SK-N-SH (cell line): Measurements from ENCODE around the gene MRPL10. TPM values are rescaled to one million over a fixed set of nuclear protein-coding genes. Genes with fewer than 3 reads are reported as not detected.

ENCODE experiments used
- CTCF ChIA-PET: fragments of 300-600, 350-600 bp; formaldehyde crosslinking; extraction: SDS; loops from one replicate; lab custom pipeline; 2021; lab: Yijun Ruan, JAX
- POLR2A ChIA-PET: fragments of 350-600 bp; sonication (Branson Sonifier 250); formaldehyde crosslinking; extraction: SDS; loops from one replicate; lab custom pipeline; 2020; ENCODE audit warnings: antibody characterized with exemption, inconsistent platforms; lab: Yijun Ruan, JAX
- DNase-seq: peaks from one replicate; pipeline ENCODE4 v3.0.0; 2012
- H2AFZ ChIP-seq: fragments of 200-600 bp; sonication (generic); 2 replicates; pipeline ENCODE4 v1.8.1; 2016; ENCODE audit warnings: antibody characterized with exemption, mild to moderate bottlenecking, low read depth
- H3F3A ChIP-seq: fragments of 200-600 bp; sonication (generic); replicated peaks from 2 replicates; pipeline ENCODE3; 2016; ENCODE audit warnings: antibody characterized with exemption, mild to moderate bottlenecking; ENCODE audit not compliant: insufficient read depth
- H3K27ac ChIP-seq, 2 experiments: fragments of 200-500 bp in 1 of 2; fragments of 200-600 bp in 1 of 2; sonication (Bioruptor generic) in 1 of 2; sonication (generic), shearing (Covaris generic) in 1 of 2; 2 replicates each; pipeline versions ENCODE4 v1.5.1 to v1.6.1; 2014 to 2016; ENCODE audit warnings: low read depth in 2 of 2, inconsistent platforms in 1 of 2, low read length in 1 of 2, mild to moderate bottlenecking in 1 of 2, mixed read lengths in 1 of 2
- H3K27me3 ChIP-seq: fragments of 200-600 bp; sonication (generic), shearing (Covaris generic); 2 replicates; pipeline ENCODE4 v1.6.1; 2016; ENCODE audit warnings: mixed run types; ENCODE audit not compliant: insufficient read depth
- H3K36me3 ChIP-seq, 2 experiments: fragments of 200-500 bp in 1 of 2; fragments of 200-600 bp in 1 of 2; sonication (Bioruptor generic) in 1 of 2; sonication (generic) in 1 of 2; replicated peaks in 1 of 2; 2 replicates each; pipeline versions ENCODE3 to v1.5.1; 2014 to 2016; ENCODE audit warnings: low read length in 1 of 2, mild to moderate bottlenecking in 1 of 2; ENCODE audit not compliant: insufficient read depth in 2 of 2, control insufficient read depth in 1 of 2
- H3K4me1 ChIP-seq, 2 experiments: fragments of 200-500 bp in 1 of 2; fragments of 200-600 bp in 1 of 2; sonication (Bioruptor generic) in 1 of 2; sonication (generic), shearing (Covaris generic) in 1 of 2; 2 replicates each; pipeline versions ENCODE4 v1.5.1 to v1.6.1; 2014 to 2016; ENCODE audit warnings: low read depth in 1 of 2, low read length in 1 of 2, mixed run types in 1 of 2; ENCODE audit not compliant: insufficient read depth in 2 of 2, control insufficient read depth in 1 of 2
- H3K4me2 ChIP-seq: fragments of 200-600 bp; sonication (generic), shearing (Covaris generic); 2 replicates; pipeline ENCODE4 v1.6.1; 2017; ENCODE audit warnings: mixed run types
- H3K4me3 ChIP-seq, 2 experiments: fragments of 200-500 bp in 1 of 2; fragments of 200-600 bp in 1 of 2; sonication (Bioruptor generic) in 1 of 2; sonication (generic), shearing (Covaris generic) in 1 of 2; 2 replicates each; pipeline versions ENCODE4 v1.5.1 to v1.8.1; 2014 to 2016; ENCODE audit warnings: low read depth in 2 of 2, inconsistent platforms in 1 of 2, low read length in 1 of 2, mild to moderate bottlenecking in 1 of 2, mixed read lengths in 1 of 2, moderate library complexity in 1 of 2
- H3K79me2 ChIP-seq: fragments of 200-600 bp; sonication (generic); 2 replicates; pipeline ENCODE4 v1.8.1; 2017; ENCODE audit warnings: mild to moderate bottlenecking; ENCODE audit not compliant: insufficient read depth
- H3K9ac ChIP-seq: fragments of 200-600 bp; sonication (generic); 2 replicates; pipeline ENCODE4 v1.6.1; 2017; ENCODE audit warnings: mixed run types
- H3K9me2 ChIP-seq: fragments of 200-600 bp; sonication (generic); 2 replicates; pipeline ENCODE4 v1.6.1; 2017; ENCODE audit warnings: mixed run types
- H3K9me3 ChIP-seq: fragments of 200-600 bp; sonication (generic); 2 replicates; pipeline ENCODE4 v1.6.1; 2017; ENCODE audit warnings: mixed run types, mild to moderate bottlenecking, moderate library complexity
- H4K20me1 ChIP-seq: fragments of 200-600 bp; sonication (generic); 2 replicates; pipeline ENCODE4 v1.6.1; 2017; ENCODE audit warnings: mild to moderate bottlenecking, mixed run types; ENCODE audit not compliant: insufficient read depth
- CTCF ChIP-seq: fragments of 200-600 bp; sonication (generic); IDR thresholded peaks from 2 replicates; pipeline ENCODE4 v1.6.1; 2017; ENCODE audit warnings: antibody characterized with exemption, mild to moderate bottlenecking, moderate library complexity
- EP300 ChIP-seq, 2 experiments: IDR thresholded peaks; 2 replicates each; pipeline versions ENCODE4 v1.4.0 to v1.6.1; 2012; ENCODE audit warnings: borderline replicate concordance in 1 of 2, low read depth in 1 of 2, low read length in 1 of 2
- EZH2phosphoT487 ChIP-seq: fragments of 200-600 bp; sonication (generic); IDR thresholded peaks from 2 replicates; pipeline ENCODE4 v1.6.1; 2017; ENCODE audit warnings: low read depth, mixed run types, mild to moderate bottlenecking, antibody characterized with exemption, moderate library complexity, borderline replicate concordance
- FOSL2 ChIP-seq: IDR thresholded peaks from 2 replicates; pipeline ENCODE4 v1.4.0; 2012; ENCODE audit warnings: low read depth, mild to moderate bottlenecking, moderate library complexity, borderline replicate concordance
- FOXJ3 ChIP-seq: sonication (generic); formaldehyde crosslinking; IDR thresholded peaks from 2 replicates; pipeline ENCODE4 v1.5.1; 2020; ENCODE audit warnings: mild to moderate bottlenecking, missing genetic modification reagents
- FOXM1 ChIP-seq: IDR thresholded peaks from 2 replicates; pipeline ENCODE4 v1.4.0; 2012; ENCODE audit warnings: low read depth, mild to moderate bottlenecking
- GABPA ChIP-seq: IDR thresholded peaks from 2 replicates; pipeline ENCODE4 v1.4.0; 2012; ENCODE audit warnings: low read depth, mild to moderate bottlenecking
- GATA2 ChIP-seq: sonication (generic); formaldehyde crosslinking; IDR thresholded peaks from 2 replicates; pipeline ENCODE4 v1.5.0; 2020; ENCODE audit warnings: mild to moderate bottlenecking, missing genetic modification reagents
- MEF2A ChIP-seq: IDR thresholded peaks from 2 replicates; pipeline ENCODE4 v1.4.0; 2012; ENCODE audit warnings: low read depth, borderline replicate concordance
- MXI1 ChIP-seq: IDR thresholded peaks from 2 replicates; pipeline ENCODE4 v1.6.1; 2012; ENCODE audit warnings: mild to moderate bottlenecking, low read depth, low read length, improper control_type of control experiment
- NFIC ChIP-seq: IDR thresholded peaks from 2 replicates; pipeline ENCODE4 v1.4.0; 2012; ENCODE audit warnings: borderline replicate concordance
- POLR2AphosphoS5 ChIP-seq: IDR thresholded peaks from 2 replicates; pipeline ENCODE4 v1.6.1; 2012; ENCODE audit warnings: low read depth, low read length
- RCOR1 ChIP-seq: fragments of 150-350 bp; IDR thresholded peaks from 2 replicates; pipeline ENCODE4 v1.6.1; 2017; ENCODE audit warnings: antibody characterized with exemption, low read length
- RFX5 ChIP-seq: IDR thresholded peaks from 2 replicates; pipeline ENCODE4 v1.6.1; 2012; ENCODE audit warnings: mild to moderate bottlenecking, improper control_type of control experiment, low read length
- SIN3A ChIP-seq: IDR thresholded peaks from 2 replicates; pipeline ENCODE4 v1.6.1; 2012; ENCODE audit warnings: low read depth, mild to moderate bottlenecking, low read length, moderate library complexity, borderline replicate concordance
- SMC3 ChIP-seq: IDR thresholded peaks from 2 replicates; pipeline ENCODE4 v1.6.1; 2012; ENCODE audit warnings: low read depth, low read length, improper control_type of control experiment
- TAF1 ChIP-seq: IDR thresholded peaks from 2 replicates; pipeline ENCODE4 v1.6.1; 2012; ENCODE audit warnings: low read depth, mild to moderate bottlenecking, low read length, moderate library complexity, borderline replicate concordance
- TCF12 ChIP-seq: IDR thresholded peaks from 2 replicates; pipeline ENCODE4 v1.4.0; 2012
- USF1 ChIP-seq: IDR thresholded peaks from 2 replicates; pipeline ENCODE4 v1.4.0; 2012; ENCODE audit warnings: low read depth, borderline replicate concordance
- YY1 ChIP-seq: IDR thresholded peaks from 2 replicates; pipeline ENCODE4 v1.4.0; 2012; ENCODE audit warnings: low read depth, mild to moderate bottlenecking
- WGBS: methylation state at CpG from one replicate; pipeline ENCODE4 v1.1.6; 2017; ENCODE audit warnings: low lambda C conversion rate; 5-methylcytosine and 5-hydroxymethylcytosine counted together
- polyA plus RNA-seq, 3 experiments: library from polyadenylated mRNA; depleted of rRNA; stranded (reverse); fragments of >200 nt; gene quantifications; 2 replicates each; pipeline ENCODE4 v1.2.3, GENCODE V29; 2012

Gene MRPL10
- polyA plus RNA-seq, 1 of the 3 experiments (the other 2 are of a cell fraction): 136 TPM

GRCh38 chr17:47813512-47814031 lies 17.8 kb downstream of the MRPL10 start:
- H3K4me2 ChIP-seq: no peak overlapping the region
- 94% methylated on average over 6 of the region's 22 CpGs for WGBS
- H2AFZ ChIP-seq: no peak overlapping the region
- no peaks in the 10 kb centered on the region for H3K79me2 ChIP-seq
- H3F3A ChIP-seq: peaks cover 5% of the 10 kb centered on the region
- H3K9ac ChIP-seq: no peak overlapping the region
- no peak for DNase-seq
- no peaks in the 10 kb centered on the region for H3K9me3 ChIP-seq
- TF ChIP-seq RFX5 (no peak), FOXJ3 (CRISPR knock-in tag) (no peak), RCOR1 (no peak), YY1 (no peak), FOXM1 (no peak), SMC3 (no peak), MXI1 (no peak), MEF2A (no peak), CTCF (no peak), EZH2phosphoT487 (no peak), TCF12 (no peak), USF1 (no peak), FOSL2 (no peak), SIN3A (no peak), GABPA (no peak), EP300 (IDR thresholded peaks at IDR 0.05; ENCODE audit: borderline replicate concordance in 1 of 2, low read depth in 1 of 2, low read length in 1 of 2) (no peak)
- 0 out of 2 replicates have a peak, but pooled peaks cover 6% of the 10 kb centered on the region for H4K20me1 ChIP-seq
- H3K36me3 ChIP-seq: peaks cover 11 to 73% of the 10 kb centered on the region in 2 experiments
- H3K4me3 ChIP-seq: no peak overlapping the region
- H3K27ac ChIP-seq: no peak overlapping the region
- no peaks in the 10 kb centered on the region for H3K4me1 ChIP-seq
- H3K27me3 ChIP-seq: no peaks in the 10 kb centered on the region
- POLR2A ChIA-PET: no interaction called here
- H3K9me2 ChIP-seq: no peaks in the 10 kb centered on the region
- CTCF ChIA-PET: interaction anchor here (1.1 to 1.7 kb wide), 3 partner anchors 11 to 28 kb away, joined by 3 to 12 read pairs (median 5); partner anchors contain the start of gene SCRN2

GRCh38 chr17:47813077-47813476 lies 18.3 kb downstream of the MRPL10 start:
- ChIA-PET CTCF (no interaction called here), POLR2A (no interaction called here)
- peaks cover 5% of the 10 kb centered on the region for H3F3A ChIP-seq
- H4K20me1 ChIP-seq: 0 out of 2 replicates have a peak, but pooled peaks cover 6% of the 10 kb centered on the region
- 93% methylated on average over 14 of the region's 14 CpGs for WGBS
- DNase-seq: peak; percentile 11
- H3K9ac ChIP-seq: no peak overlapping the region
- H3K27me3 ChIP-seq: no peaks in the 10 kb centered on the region
- H3K9me3 ChIP-seq: no peaks in the 10 kb centered on the region
- peaks cover 11 to 73% of the 10 kb centered on the region in 2 experiments for H3K36me3 ChIP-seq
- no peak overlapping the region for H2AFZ ChIP-seq
- H3K27ac ChIP-seq: no peak overlapping the region
- no peak overlapping the region for H3K4me2 ChIP-seq
- H3K4me3 ChIP-seq: no peak overlapping the region
- H3K9me2 ChIP-seq: no peaks in the 10 kb centered on the region
- no peak for TF ChIP-seq NFIC
- no peak for TF ChIP-seq EZH2phosphoT487
- no peak for TF ChIP-seq RCOR1
- no peak for TF ChIP-seq TAF1
- TF ChIP-seq FOXJ3 (CRISPR knock-in tag): no peak
- no peak for TF ChIP-seq GATA2 (CRISPR knock-in tag)
- no peak for TF ChIP-seq POLR2AphosphoS5
- no peak for TF ChIP-seq SMC3
- no peaks in the 10 kb centered on the region for H3K79me2 ChIP-seq
- H3K4me1 ChIP-seq: no peaks in the 10 kb centered on the region
